Renal cortical epithelial cell (primary cell): ENCODE data around the gene TTC27. TPM values are rescaled to one million over a fixed set of nuclear protein-coding genes. Genes with fewer than 3 reads are reported as not detected.
A peak's percentile ranks its signal among the peaks of the same experiment; 100 is the strongest.

ENCODE experiments used
- DNase-seq: peaks from one replicate; pipeline ENCODE4 v3.0.0-alpha.2; 2011; ENCODE audit warnings: low read depth
- total RNA-seq: library from RNA; depleted of rRNA; stranded (reverse); fragments of >200 nt; gene quantifications from 2 replicates; pipeline ENCODE4 v1.2.3, GENCODE V29; 2014

The TTC27 gene
- total RNA-seq, 1 donor from 2014 or later: 20.5 TPM

GRCh38 chr2:32668254-32668653, 40.4 kb downstream of the TTC27 start:
- DNase-seq: no peak

- DNase-seq: no peak
These were observed 44.2 kb downstream of the TTC27 start for GRCh38 chr2:32671885-32672533.

GRCh38 chr2:32678825-32679224, 51.0 kb downstream of the TTC27 start:
- peak; percentile 26 for DNase-seq

- peak; percentile 74 for DNase-seq
These were observed 53.1 kb downstream of the TTC27 start for GRCh38 chr2:32680942-32681341.

- no peak for DNase-seq
These were observed 55.8 kb downstream of the TTC27 start for GRCh38 chr2:32683520-32684086.

GRCh38 chr2:32688541-32688940, 60.7 kb downstream of the TTC27 start:
- peak; percentile 84 for DNase-seq

- no peak for DNase-seq
These were observed 63.8 kb downstream of the TTC27 start for GRCh38 chr2:32691678-32692077.

- no peak for DNase-seq
These were observed 68.6 kb downstream of the TTC27 start for GRCh38 chr2:32696439-32696838.

GRCh38 chr2:32697156-32697555, 69.3 kb downstream of the TTC27 start:
- no peak for DNase-seq

GRCh38 chr2:32699151-32699550, 71.3 kb downstream of the TTC27 start:
- DNase-seq: no peak

GRCh38 chr2:32701806-32702205, 74.0 kb downstream of the TTC27 start:
- DNase-seq: no peak

- DNase-seq: no peak
These were observed 74.6 kb downstream of the TTC27 start for GRCh38 chr2:32702303-32703064.

- DNase-seq: no peak
These were observed 79.1 kb downstream of the TTC27 start for GRCh38 chr2:32706815-32707579.

GRCh38 chr2:32711219-32711618, 83.4 kb downstream of the TTC27 start:
- peak; percentile 21 for DNase-seq

- DNase-seq: no peak
These were observed 84.2 kb downstream of the TTC27 start for GRCh38 chr2:32711908-32712501.

- no peak for DNase-seq
These were observed 85.0 kb downstream of the TTC27 start for GRCh38 chr2:32712870-32713269.

- no peak for DNase-seq
These were observed 86.7 kb downstream of the TTC27 start for GRCh38 chr2:32714521-32714920.

- peak; percentile 21 for DNase-seq
These were observed 87.6 kb downstream of the TTC27 start for GRCh38 chr2:32715391-32715841.

GRCh38 chr2:32715981-32716380, 88.1 kb downstream of the TTC27 start:
- no peak for DNase-seq

GRCh38 chr2:32716598-32716997, 88.7 kb downstream of the TTC27 start:
- DNase-seq: no peak

GRCh38 chr2:32718752-32719151, 90.9 kb downstream of the TTC27 start:
- no peak for DNase-seq

GRCh38 chr2:32719430-32719829, 91.6 kb downstream of the TTC27 start:
- no peak for DNase-seq
